Breast epithelium (tissue), 4 donors: ENCODE measurements around the gene MTARC2. TPM values are rescaled to one million over a fixed set of nuclear protein-coding genes. Genes with fewer than 3 reads are reported as not detected.

Source experiments
- DNase-seq, 2 donors: peaks; one replicate each; pipeline ENCODE4 v3.0.0-alpha.2; 2019; ENCODE audit warnings: low spot score in 2 of 2
- H3K27ac ChIP-seq, 2 donors: fragments of 200-600 bp; sonication (generic) in 1 of 2; one replicate each; pipeline ENCODE4 v1.5.1; 2016 to 2019; ENCODE audit warnings: mild to moderate bottlenecking in 1 of 2
- H3K27me3 ChIP-seq, 2 donors: fragments of 200-600 bp; sonication (generic) in 1 of 2; one replicate each; pipeline versions ENCODE4 v1.5.1 to v1.6.0; 2017 to 2019; ENCODE audit warnings: control low read depth in 1 of 2, mild to moderate bottlenecking in 1 of 2
- H3K36me3 ChIP-seq: fragments of 200-600 bp; one replicate; pipeline ENCODE4 v1.5.1; 2019
- H3K4me1 ChIP-seq, 2 donors: fragments of 200-600 bp; sonication (generic); one replicate each; pipeline ENCODE4 v1.5.1; 2016 to 2019; ENCODE audit warnings: control low read depth in 1 of 2
- H3K4me3 ChIP-seq, 3 donors: fragments of 200-600 bp; sonication (generic); 1 replicate in 2 of 3; 2 replicates in 1 of 3; pipeline ENCODE4 v1.5.1; 2016 to 2019; ENCODE audit warnings: mild to moderate bottlenecking in 3 of 3, moderate library complexity in 2 of 3
- H3K9me3 ChIP-seq, 2 donors: fragments of 200-600 bp; sonication (generic) in 1 of 2; one replicate each; pipeline ENCODE4 v1.5.1; 2016 to 2019; ENCODE audit warnings: control low read depth in 1 of 2
- CTCF ChIP-seq, 3 donors: fragments of 450-650 bp; IDR thresholded peaks; one replicate each; pipeline ENCODE4 v1.5.1; 2016 to 2017; ENCODE audit warnings: antibody characterized with exemption in 3 of 3, mild to moderate bottlenecking in 3 of 3, moderate library complexity in 3 of 3
- POLR2A ChIP-seq: fragments of 450-650 bp; IDR thresholded peaks from one replicate; pipeline ENCODE4 v1.6.1; 2016; ENCODE audit warnings: antibody characterized with exemption, mild to moderate bottlenecking, moderate library complexity
- POLR2AphosphoS5 ChIP-seq, 3 donors: sonication (generic); formaldehyde crosslinking; IDR thresholded peaks; one replicate each; pipeline ENCODE4 v1.6.1; 2017; ENCODE audit warnings: antibody characterized with exemption in 3 of 3
- intact Hi-C: fragments of 100-400 bp; cut with DNase I; formaldehyde crosslinking; loops from one replicate; pipeline ENCODE4 v1.15.1; 2023; ENCODE audit warnings: low total_unique reads
- total RNA-seq, 3 donors: library from RNA; depleted of rRNA; stranded (reverse); fragments of >200 nt; gene quantifications; one replicate each; pipeline ENCODE4 v1.1.0, GENCODE V29; 2016

Gene MTARC2
- total RNA-seq, 3 donors from 2014 or later: 11.7 to 18.4 (median 15.8) TPM

GRCh38 chr1:220741349-220741748 lies 6.8 kb upstream of the MTARC2 start:
- DNase-seq: no peak
- Histone ChIP-seq H3K27ac (no peak overlapping the region), H3K27me3 (no peaks in the 10 kb centered on the region), H3K9me3 (no peaks in the 10 kb centered on the region), H3K36me3 (no peaks in the 10 kb centered on the region), H3K4me3 (no peak overlapping the region), H3K4me1 (no peaks in the 10 kb centered on the region)
- TF ChIP-seq POLR2AphosphoS5 (IDR thresholded peaks at IDR 0.05): no peak
- no peak for TF ChIP-seq POLR2A
- no peak for TF ChIP-seq CTCF (IDR thresholded peaks at IDR 0.05)
- intact Hi-C loops: loop anchor here (1.0 kb wide), 1 partner anchor 16 kb away; no protein-coding TSS in a partner anchor

GRCh38 chr1:220741825-220742224 lies 6.3 kb upstream of the MTARC2 start:
- Histone ChIP-seq H3K4me3 (no peak overlapping the region), H3K4me1 (no peaks in the 10 kb centered on the region), H3K27ac (no peak overlapping the region), H3K9me3 (no peaks in the 10 kb centered on the region), H3K27me3 (no peaks in the 10 kb centered on the region), H3K36me3 (no peaks in the 10 kb centered on the region)
- no peak for DNase-seq
- TF ChIP-seq CTCF (IDR thresholded peaks at IDR 0.05): no peak
- intact Hi-C loops: loop anchor here (1.0 kb wide), 1 partner anchor 15 kb away; no protein-coding TSS in a partner anchor

- Histone ChIP-seq H3K4me3 (no peak overlapping the region), H3K27me3 (no peaks in the 10 kb centered on the region), H3K36me3 (no peaks in the 10 kb centered on the region), H3K9me3 (no peaks in the 10 kb centered on the region), H3K27ac (no peak overlapping the region), H3K4me1 (no peaks in the 10 kb centered on the region)
- no peak for DNase-seq
- TF ChIP-seq POLR2A: no peak
- TF ChIP-seq POLR2AphosphoS5 (IDR thresholded peaks at IDR 0.05): no peak
- no peak for TF ChIP-seq CTCF (IDR thresholded peaks at IDR 0.05)
- intact Hi-C loops: no loop called here
Measured at GRCh38 chr1:220742520-220742919, 5.6 kb upstream of the MTARC2 start.

GRCh38 chr1:220746851-220747250 lies 1.3 kb upstream of the MTARC2 start:
- Histone ChIP-seq H3K27me3 (no peaks in the 10 kb centered on the region), H3K4me1 (no peaks in the 10 kb centered on the region), H3K36me3 (no peaks in the 10 kb centered on the region), H3K9me3 (no peaks in the 10 kb centered on the region), H3K4me3 (no peak overlapping the region), H3K27ac (no peak overlapping the region)
- TF ChIP-seq POLR2A (no peak), CTCF (IDR thresholded peaks at IDR 0.05) (no peak), POLR2AphosphoS5 (IDR thresholded peaks at IDR 0.05) (no peak)
- intact Hi-C loops: no loop called here
- no peak for DNase-seq

- H3K27ac ChIP-seq: peak overlapping the region; percentile 83 to 94
Measured at GRCh38 chr1:220747437-220748088, 559 bp upstream of the MTARC2 start.

More at GRCh38 chr1:220747437-220748088, 559 bp upstream of the MTARC2 start:
- DNase-seq: no peak
- H3K4me3 ChIP-seq: peak overlapping the region; percentile 78 to 97 (median 81)
- H3K36me3 ChIP-seq: no peaks in the 10 kb centered on the region
- no peaks in the 10 kb centered on the region for H3K9me3 ChIP-seq
- H3K27me3 ChIP-seq: no peaks in the 10 kb centered on the region
- no peak for TF ChIP-seq POLR2AphosphoS5 (IDR thresholded peaks at IDR 0.05)
- no peak for TF ChIP-seq CTCF (IDR thresholded peaks at IDR 0.05)
- TF ChIP-seq POLR2A: no peak
- no peaks in the 10 kb centered on the region for H3K4me1 ChIP-seq
- intact Hi-C loops: no loop called here
